Neural crest cell (in vitro differentiated cells): ENCODE measurements around the gene MYB. TPM values are rescaled to one million over a fixed set of nuclear protein-coding genes. Genes with fewer than 3 reads are reported as not detected.

Experiments
- DNase-seq: peaks from one replicate; pipeline ENCODE4 v3.0.0; 2021; ENCODE audit warnings: low read depth, mixed read lengths, low spot score
- H3K27ac Mint-ChIP-seq: one replicate; pipeline ENCODE4 v1.8.0; 2021; ENCODE audit warnings: mild to moderate bottlenecking, mixed read lengths; ENCODE audit not compliant: unreplicated experiment
- H3K27me3 Mint-ChIP-seq: 2 replicates; pipeline ENCODE4 v1.8.0; 2021; ENCODE audit warnings: low read depth, mild to moderate bottlenecking, mixed read lengths
- H3K36me3 Mint-ChIP-seq: 2 replicates; pipeline ENCODE4 v1.8.0; 2021; ENCODE audit warnings: low read depth, mild to moderate bottlenecking, mixed read lengths
- H3K4me1 Mint-ChIP-seq: 2 replicates; pipeline ENCODE4 v1.8.0; 2021; ENCODE audit warnings: mixed read lengths
- H3K4me3 Mint-ChIP-seq: one replicate; pipeline ENCODE4 v1.8.0; 2021; ENCODE audit warnings: mild to moderate bottlenecking, mixed read lengths
- H3K9me3 Mint-ChIP-seq: 2 replicates; pipeline ENCODE4 v1.8.0; 2021; ENCODE audit warnings: mixed read lengths
- total RNA-seq: library from RNA; stranded (reverse); gene quantifications from 2 replicates; pipeline ENCODE4 v1.2.1, GENCODE V29; 2021
- TF ChIP-seq, protein P1 (sequence below): fragments of 200-600 bp; sonication (generic); conservative IDR thresholded peaks from 2 replicates; pipeline ENCODE4 v1.5.0; 2021; ENCODE audit warnings: antibody characterized with exemption, mild to moderate bottlenecking

MYB gene
- total RNA-seq, 1 donor from 2014 or later = 6.8 TPM

DNA sequence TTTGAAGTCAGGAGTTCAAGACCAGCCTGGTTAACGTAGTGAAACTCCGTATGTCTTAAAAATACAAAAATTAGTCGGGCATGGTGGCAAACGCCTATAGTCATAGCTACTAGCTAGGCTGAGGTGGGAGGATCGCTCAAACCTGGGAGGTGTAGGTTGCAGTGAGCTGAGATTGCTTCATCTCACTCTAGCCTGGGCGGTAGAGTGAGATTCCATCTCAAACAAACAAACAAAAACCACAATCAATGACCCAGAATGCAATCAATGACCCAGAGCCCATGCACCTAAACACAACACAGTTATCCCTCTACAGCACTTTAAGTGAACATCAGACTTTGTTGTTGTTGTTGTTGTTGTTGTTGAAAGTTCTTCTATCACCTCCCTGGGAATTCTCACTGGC lies 77.9 kb downstream of the MYB start:
- Mint-ChIP-seq H3K4me1 (no peaks in the 10 kb centered on the region), H3K9me3 (no peaks in the 10 kb centered on the region), H3K36me3 (no peaks in the 10 kb centered on the region), H3K4me3 (no peak overlapping the region), H3K27ac (no peak overlapping the region), H3K27me3 (no peaks in the 10 kb centered on the region)
- no peak for DNase-seq
- TF ChIP-seq, protein P1, sequence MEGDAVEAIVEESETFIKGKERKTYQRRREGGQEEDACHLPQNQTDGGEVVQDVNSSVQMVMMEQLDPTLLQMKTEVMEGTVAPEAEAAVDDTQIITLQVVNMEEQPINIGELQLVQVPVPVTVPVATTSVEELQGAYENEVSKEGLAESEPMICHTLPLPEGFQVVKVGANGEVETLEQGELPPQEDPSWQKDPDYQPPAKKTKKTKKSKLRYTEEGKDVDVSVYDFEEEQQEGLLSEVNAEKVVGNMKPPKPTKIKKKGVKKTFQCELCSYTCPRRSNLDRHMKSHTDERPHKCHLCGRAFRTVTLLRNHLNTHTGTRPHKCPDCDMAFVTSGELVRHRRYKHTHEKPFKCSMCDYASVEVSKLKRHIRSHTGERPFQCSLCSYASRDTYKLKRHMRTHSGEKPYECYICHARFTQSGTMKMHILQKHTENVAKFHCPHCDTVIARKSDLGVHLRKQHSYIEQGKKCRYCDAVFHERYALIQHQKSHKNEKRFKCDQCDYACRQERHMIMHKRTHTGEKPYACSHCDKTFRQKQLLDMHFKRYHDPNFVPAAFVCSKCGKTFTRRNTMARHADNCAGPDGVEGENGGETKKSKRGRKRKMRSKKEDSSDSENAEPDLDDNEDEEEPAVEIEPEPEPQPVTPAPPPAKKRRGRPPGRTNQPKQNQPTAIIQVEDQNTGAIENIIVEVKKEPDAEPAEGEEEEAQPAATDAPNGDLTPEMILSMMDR = no peak

DNA sequence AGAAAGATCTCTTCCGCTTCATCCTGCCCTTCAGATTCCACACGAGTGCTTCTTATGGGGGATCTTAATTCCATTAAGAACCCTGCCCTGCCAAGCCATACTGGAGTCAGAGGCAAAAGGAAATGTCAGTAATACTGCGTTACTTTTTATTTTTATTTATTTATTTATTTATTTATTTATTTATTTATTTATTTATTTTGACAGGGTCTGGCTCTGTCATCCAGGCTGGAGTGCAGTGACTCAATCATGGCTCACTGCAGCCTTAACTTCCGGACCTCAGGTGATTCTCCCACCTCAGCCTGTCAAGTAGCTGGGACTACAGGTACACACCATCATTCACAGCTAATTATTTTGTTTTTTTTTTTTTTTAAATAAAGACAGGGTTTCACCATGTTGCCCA lies 79.5 kb downstream of the MYB start:
- no peaks in the 10 kb centered on the region for H3K36me3 Mint-ChIP-seq
- no peaks in the 10 kb centered on the region for H3K27me3 Mint-ChIP-seq
- no peaks in the 10 kb centered on the region for H3K4me1 Mint-ChIP-seq
- TF ChIP-seq, protein P1 = no peak
- peaks cover 2% of the 10 kb centered on the region for H3K9me3 Mint-ChIP-seq
- no peak overlapping the region for H3K27ac Mint-ChIP-seq
- DNase-seq = no peak
- H3K4me3 Mint-ChIP-seq = no peak overlapping the region

DNA sequence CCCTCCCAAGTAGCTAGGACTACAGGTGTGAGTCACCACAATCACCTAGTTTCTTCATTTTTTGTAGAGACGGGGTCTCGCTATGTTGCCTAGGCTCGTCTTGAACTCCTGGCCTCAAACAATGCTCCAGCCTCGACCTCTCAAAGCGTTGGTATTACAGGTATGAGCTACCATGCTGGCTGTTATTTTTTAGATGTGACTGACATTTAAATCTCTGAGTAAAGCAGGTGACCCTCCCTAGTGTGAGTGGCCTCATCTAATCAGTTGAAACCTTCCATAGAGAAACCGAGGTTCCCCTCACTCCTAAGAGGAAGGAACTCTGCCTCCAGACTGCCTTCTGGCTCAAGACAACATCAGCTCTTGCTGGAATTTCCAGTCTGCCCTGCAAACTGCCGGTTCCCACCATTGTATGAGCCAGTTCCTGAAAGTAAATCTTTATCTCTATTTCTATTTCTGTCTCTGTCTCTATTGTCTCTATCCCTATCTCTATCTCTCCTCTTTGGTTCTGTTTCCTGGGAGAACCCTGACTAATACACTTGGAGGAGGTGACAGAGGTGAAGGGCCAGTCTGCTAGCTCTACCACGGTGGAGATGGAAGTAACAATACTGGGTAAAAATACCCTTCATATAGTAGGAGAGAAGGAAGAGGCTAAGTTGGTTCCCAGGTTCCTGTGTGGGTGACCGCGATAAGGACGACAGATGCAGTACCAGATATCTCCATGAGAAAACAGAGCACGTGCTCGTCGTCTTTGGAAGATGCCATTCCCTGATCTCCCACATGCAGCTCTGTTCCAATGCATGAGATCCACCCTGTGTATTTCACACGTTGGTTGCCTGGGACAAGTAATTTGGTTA lies 81.0 kb downstream of the MYB start:
- Mint-ChIP-seq H3K9me3 (peaks cover 2% of the 10 kb centered on the region), H3K27ac (no peak overlapping the region), H3K27me3 (no peaks in the 10 kb centered on the region), H3K36me3 (no peaks in the 10 kb centered on the region), H3K4me3 (no peak overlapping the region), H3K4me1 (no peaks in the 10 kb centered on the region)
- TF ChIP-seq, protein P1 = no peak
- no peak for DNase-seq

DNA sequence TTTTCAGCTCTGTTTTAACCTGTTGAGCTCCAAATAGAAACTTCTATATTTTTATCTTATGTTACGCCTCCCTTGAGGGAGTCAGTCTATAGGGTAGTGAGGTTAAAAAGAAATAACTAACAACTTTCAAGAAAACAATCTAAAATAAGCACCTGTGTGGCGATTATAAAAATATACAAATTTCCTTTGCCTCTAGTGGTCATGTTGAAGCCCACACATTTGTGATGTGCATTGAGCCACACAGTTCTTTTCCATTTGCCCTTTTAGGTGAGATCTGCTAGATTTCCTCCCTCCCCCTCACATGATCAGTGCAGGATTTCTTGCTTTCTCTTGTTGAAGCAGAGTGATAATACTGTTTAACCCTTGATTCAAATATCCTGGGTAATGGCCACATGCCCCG lies 84.2 kb downstream of the MYB start:
- TF ChIP-seq, protein P1 = no peak
- Mint-ChIP-seq H3K4me3 (no peak overlapping the region), H3K27me3 (no peaks in the 10 kb centered on the region), H3K36me3 (no peaks in the 10 kb centered on the region), H3K9me3 (peaks cover 2% of the 10 kb centered on the region), H3K27ac (no peak overlapping the region), H3K4me1 (no peaks in the 10 kb centered on the region)
- DNase-seq = no peak

DNA sequence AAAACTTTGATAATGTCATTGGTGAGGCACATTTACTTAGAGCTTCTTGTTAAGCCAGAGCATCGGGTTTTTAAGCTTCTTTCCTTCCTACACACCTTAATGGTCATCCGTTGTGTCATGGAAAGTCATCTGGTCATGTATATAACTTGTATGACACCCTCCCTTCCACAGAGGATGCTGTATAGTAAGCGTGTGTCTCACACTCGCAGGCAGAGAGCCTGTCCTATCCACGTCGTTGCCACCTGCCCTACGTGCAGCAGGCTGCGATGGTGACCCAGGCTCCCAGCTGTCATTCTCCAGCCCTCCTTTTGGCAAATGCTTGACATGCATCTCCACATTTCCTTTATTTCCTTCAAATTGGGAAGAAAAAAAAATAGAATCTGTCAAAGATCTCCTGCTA lies 85.6 kb downstream of the MYB start:
- H3K9me3 Mint-ChIP-seq = peaks cover 2% of the 10 kb centered on the region
- H3K27ac Mint-ChIP-seq = no peak overlapping the region
- H3K4me1 Mint-ChIP-seq = no peaks in the 10 kb centered on the region
- H3K4me3 Mint-ChIP-seq = no peak overlapping the region
- no peaks in the 10 kb centered on the region for H3K36me3 Mint-ChIP-seq
- TF ChIP-seq, protein P1 = no peak
- no peak for DNase-seq
- H3K27me3 Mint-ChIP-seq = no peaks in the 10 kb centered on the region
